HG03196 (cell line): Measurements from ENCODE around the gene TRAF3.
"Not testable (repeated sequence)": the region's sequence is repeated elsewhere in the genome, so short reads cannot be mapped to it uniquely, and the experiment has no call there.

Source experiments
- ATAC-seq: cut with Tn5 transposase; IDR thresholded peaks from one replicate; pipeline ENCODE4 v1.9.1; 2021; ENCODE audit not compliant: unreplicated experiment

The TRAF3 gene

GRCh38 chr14:102918438-102918837, 141.2 kb downstream of the TRAF3 start:
- ATAC-seq: no peak

- ATAC-seq: no peak
These were observed 143.2 kb downstream of the TRAF3 start for GRCh38 chr14:102920273-102920997.

GRCh38 chr14:102920998-102921304, 143.7 kb downstream of the TRAF3 start:
- ATAC-seq: no peak

- no peak for ATAC-seq
These were observed 145.4 kb downstream of the TRAF3 start, which contains the start of gene AMN for GRCh38 chr14:102922490-102923200. TSS of gene AMN (plus strand) at chr14:102922663. CDS start at chr14:102922689, 26 bp downstream.

GRCh38 chr14:102923201-102923924, 146.1 kb downstream of the TRAF3 start:
- ATAC-seq: no peak

- no peak for ATAC-seq
These were observed 146.8 kb downstream of the TRAF3 start for GRCh38 chr14:102923925-102924486.

GRCh38 chr14:102924632-102925588, 147.7 kb downstream of the TRAF3 start:
- ATAC-seq: no peak

GRCh38 chr14:102925646-102926045, 148.4 kb downstream of the TRAF3 start:
- no peak for ATAC-seq

- ATAC-seq: no peak
These were observed 148.9 kb downstream of the TRAF3 start for GRCh38 chr14:102926104-102926503.

- ATAC-seq: not testable (repeated sequence)
These were observed 149.6 kb downstream of the TRAF3 start for GRCh38 chr14:102926840-102927239.

- no peak for ATAC-seq
These were observed 150.2 kb downstream of the TRAF3 start for GRCh38 chr14:102927346-102927877.

- ATAC-seq: no peak
These were observed 150.7 kb downstream of the TRAF3 start for GRCh38 chr14:102927878-102928411.

- ATAC-seq: peak; percentile 62
These were observed 151.4 kb downstream of the TRAF3 start for GRCh38 chr14:102928412-102929240.

GRCh38 chr14:102929241-102930137, 152.2 kb downstream of the TRAF3 start:
- no peak for ATAC-seq

GRCh38 chr14:102930138-102930752, 153.0 kb downstream of the TRAF3 start:
- ATAC-seq: no peak

GRCh38 chr14:102930753-102931579, 153.7 kb downstream of the TRAF3 start:
- no peak for ATAC-seq
